ENCODE results near the gene PDPK1.
"Not testable (repeated sequence)": the region's sequence is repeated elsewhere in the genome, so short reads cannot be mapped to it uniquely, and the experiment has no call there.

GRCh38 chr16:2539845-2540458 is 2.1 kb downstream of the PDPK1 start:
- peak; percentile 7 for TF ChIP-seq CTCF (IDR thresholded peaks at IDR 0.05; ENCODE audit: low read depth, low read length)
- TF ChIP-seq POLR2A (IDR thresholded peaks at IDR 0.05; ENCODE audit: extremely low read depth, insufficient read length), result not testable (repeated sequence)

Measured in NB4 (cell line).